Ascending aorta (tissue), 2 donors: Measurements from ENCODE around the gene ARHGEF10L. TPM values are rescaled to one million over a fixed set of nuclear protein-coding genes. Genes with fewer than 3 reads are reported as not detected.

ENCODE experiments used
- DNase-seq, 2 donors: peaks; one replicate each; pipeline ENCODE4 v3.0.0-alpha.2; 2019; ENCODE audit warnings: low spot score in 2 of 2
- H3K27ac ChIP-seq, 2 donors: fragments of 200-600 bp; sonication (generic); one replicate each; pipeline ENCODE4 v1.5.1; 2016 to 2017; ENCODE audit warnings: mild to moderate bottlenecking in 1 of 2
- H3K27me3 ChIP-seq: fragments of 200-600 bp; sonication (generic); one replicate; pipeline ENCODE4 v1.5.1; 2017
- H3K36me3 ChIP-seq, 2 donors: fragments of 200-600 bp; sonication (generic); one replicate each; pipeline ENCODE4 v1.5.1; 2016
- H3K4me1 ChIP-seq, 2 donors: fragments of 200-600 bp; sonication (generic); one replicate each; pipeline ENCODE4 v1.5.1; 2016 to 2017; ENCODE audit warnings: mild to moderate bottlenecking in 1 of 2
- H3K4me3 ChIP-seq, 2 donors: fragments of 200-600 bp; sonication (generic); one replicate each; pipeline ENCODE4 v1.5.1; 2016 to 2017; ENCODE audit warnings: mild to moderate bottlenecking in 1 of 2
- H3K9me3 ChIP-seq, 2 donors: fragments of 200-600 bp; sonication (generic); one replicate each; pipeline ENCODE4 v1.5.1; 2016
- CTCF ChIP-seq, 3 experiments: fragments of 200-600 bp in 2 of 3; fragments of 450-650 bp in 1 of 3; sonication (generic) in 2 of 3; IDR thresholded peaks; one replicate each; pipeline ENCODE4 v1.5.1; 2016 to 2019; ENCODE audit warnings: antibody characterized with exemption in 3 of 3, mild to moderate bottlenecking in 1 of 3, moderate library complexity in 1 of 3
- intact Hi-C: fragments of 100-400 bp; cut with DNase I; formaldehyde crosslinking; loops from one replicate; pipeline ENCODE4 v1.15.1; 2023
- total RNA-seq: library from RNA; depleted of rRNA; stranded (reverse); fragments of >200 nt; gene quantifications from one replicate; pipeline ENCODE4 v1.1.0, GENCODE V29; 2016

The ARHGEF10L gene
- total RNA-seq, 1 donor from 2014 or later: 177 TPM

- Histone ChIP-seq H3K27ac (no peak overlapping the region), H3K36me3 (no peaks in the 10 kb centered on the region), H3K27me3 (no peaks in the 10 kb centered on the region), H3K4me3 (no peak overlapping the region), H3K9me3 (no peaks in the 10 kb centered on the region), H3K4me1 (no peaks in the 10 kb centered on the region)
- no peak for DNase-seq
- no peak for TF ChIP-seq CTCF (IDR thresholded peaks at IDR 0.05)
- intact Hi-C loops: no loop called here
Observed at GRCh38 chr1:17706445-17706844, 166.9 kb downstream of the ARHGEF10L start.

GRCh38 chr1:17709981-17710380 lies 170.5 kb downstream of the ARHGEF10L start:
- intact Hi-C loops: no loop called here
- Histone ChIP-seq H3K27me3 (no peaks in the 10 kb centered on the region), H3K4me1 (no peaks in the 10 kb centered on the region), H3K27ac (no peak overlapping the region), H3K4me3 (no peak overlapping the region), H3K36me3 (no peaks in the 10 kb centered on the region), H3K9me3 (no peaks in the 10 kb centered on the region)
- DNase-seq: no peak
- TF ChIP-seq CTCF (IDR thresholded peaks at IDR 0.05): no peak

GRCh38 chr1:17710889-17711576 lies 171.5 kb downstream of the ARHGEF10L start:
- H3K9me3 ChIP-seq: no peaks in the 10 kb centered on the region
- no peak overlapping the region for H3K4me3 ChIP-seq
- DNase-seq: no peak
- H3K27me3 ChIP-seq: no peaks in the 10 kb centered on the region
- TF ChIP-seq CTCF (IDR thresholded peaks at IDR 0.05): no peak
- no peak overlapping the region for H3K27ac ChIP-seq
- no peaks in the 10 kb centered on the region for H3K36me3 ChIP-seq
- intact Hi-C loops: no loop called here
- no peaks in the 10 kb centered on the region for H3K4me1 ChIP-seq

DNA sequence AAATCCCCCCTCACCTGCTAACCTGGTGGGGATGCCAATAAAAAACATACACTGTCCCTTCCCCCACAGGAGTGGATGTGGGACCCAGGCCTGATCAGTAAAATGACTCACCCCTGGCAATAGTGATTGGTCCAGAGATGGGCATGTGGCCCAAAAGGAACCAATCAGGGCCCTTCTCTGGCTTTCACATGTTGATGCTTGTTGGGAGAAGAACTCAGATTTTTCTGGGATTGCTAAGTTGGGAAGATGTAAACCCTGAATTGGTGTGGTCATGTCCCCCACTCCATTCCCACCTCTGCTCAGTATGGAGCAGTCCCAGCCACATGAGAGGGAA lies 172.0 kb downstream of the ARHGEF10L start:
- Histone ChIP-seq H3K36me3 (no peaks in the 10 kb centered on the region), H3K27me3 (no peaks in the 10 kb centered on the region), H3K4me1 (no peaks in the 10 kb centered on the region), H3K4me3 (no peak overlapping the region), H3K27ac (no peak overlapping the region), H3K9me3 (no peaks in the 10 kb centered on the region)
- no peak for DNase-seq
- intact Hi-C loops: no loop called here
- no peak for TF ChIP-seq CTCF (IDR thresholded peaks at IDR 0.05)

- no peak for DNase-seq
- no peaks in the 10 kb centered on the region for H3K27me3 ChIP-seq
- no peak overlapping the region for H3K27ac ChIP-seq
- H3K36me3 ChIP-seq: no peaks in the 10 kb centered on the region
- no peaks in the 10 kb centered on the region for H3K9me3 ChIP-seq
- intact Hi-C loops: no loop called here
- H3K4me1 ChIP-seq: no peaks in the 10 kb centered on the region
- TF ChIP-seq CTCF (IDR thresholded peaks at IDR 0.05): no peak
- no peak overlapping the region for H3K4me3 ChIP-seq
Observed at GRCh38 chr1:17711941-17712340, 172.4 kb downstream of the ARHGEF10L start.

GRCh38 chr1:17713993-17714392 lies 174.5 kb downstream of the ARHGEF10L start:
- Histone ChIP-seq H3K4me1 (no peaks in the 10 kb centered on the region), H3K27ac (no peak overlapping the region), H3K4me3 (no peak overlapping the region), H3K36me3 (no peaks in the 10 kb centered on the region), H3K9me3 (no peaks in the 10 kb centered on the region), H3K27me3 (no peaks in the 10 kb centered on the region)
- intact Hi-C loops: no loop called here
- no peak for TF ChIP-seq CTCF (IDR thresholded peaks at IDR 0.05)
- no peak for DNase-seq
